ENCODE data around the gene TMEM183A.

The TMEM183A gene

GRCh38 chr1:203046984-203047630 is 39.9 kb downstream of the TMEM183A start:
- TF ChIP-seq CTCF (IDR thresholded peaks at IDR 0.05; ENCODE audit: control insufficient read depth, extremely low read depth, insufficient read depth) = no peak
- H3K4me3 ChIP-seq (ENCODE audit: low read depth, low read length) = no peak overlapping the region
- DNase-seq (ENCODE audit: low read depth) = no peak

- H3K4me3 ChIP-seq (ENCODE audit: low read depth, low read length) = no peak overlapping the region
- no peak for DNase-seq (ENCODE audit: low read depth)
- TF ChIP-seq CTCF (IDR thresholded peaks at IDR 0.05; ENCODE audit: control insufficient read depth, extremely low read depth, insufficient read depth) = no peak
Observed at GRCh38 chr1:203048086-203048485, 40.9 kb downstream of the TMEM183A start.

- no peak for TF ChIP-seq CTCF (IDR thresholded peaks at IDR 0.05; ENCODE audit: control insufficient read depth, extremely low read depth, insufficient read depth)
- DNase-seq (ENCODE audit: low read depth) = no peak
- H3K4me3 ChIP-seq (ENCODE audit: low read depth, low read length) = no peak overlapping the region
Observed at GRCh38 chr1:203048555-203049051, 41.4 kb downstream of the TMEM183A start.

DNA sequence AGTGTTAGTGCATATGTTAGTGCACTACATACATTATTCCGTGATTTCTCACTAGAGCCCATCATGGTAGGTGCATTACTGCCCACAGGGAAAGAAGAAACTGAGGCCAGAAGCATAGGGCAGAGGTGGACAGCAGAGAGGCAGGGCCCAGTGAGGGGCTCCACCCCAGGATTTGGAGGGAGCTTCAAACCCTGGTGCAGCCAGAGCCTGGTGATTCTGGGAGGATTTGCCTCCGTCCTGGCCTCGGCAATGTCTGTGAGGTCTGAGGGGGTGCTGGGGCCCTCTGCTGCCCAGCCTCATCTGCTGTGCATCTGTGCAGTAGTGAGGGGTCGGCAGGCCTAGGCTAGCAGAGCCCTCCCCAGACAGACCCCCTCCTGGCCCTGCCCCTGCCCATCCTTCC is 41.9 kb downstream of the TMEM183A start:
- H3K4me3 ChIP-seq (ENCODE audit: low read depth, low read length) = no peak overlapping the region
- no peak for TF ChIP-seq CTCF (IDR thresholded peaks at IDR 0.05; ENCODE audit: control insufficient read depth, extremely low read depth, insufficient read depth)
- no peak for DNase-seq (ENCODE audit: low read depth)

- H3K4me3 ChIP-seq (ENCODE audit: low read depth, low read length) = no peak overlapping the region
- no peak for DNase-seq (ENCODE audit: low read depth)
- no peak for TF ChIP-seq CTCF (IDR thresholded peaks at IDR 0.05; ENCODE audit: control insufficient read depth, extremely low read depth, insufficient read depth)
Observed at GRCh38 chr1:203049576-203050180, 42.5 kb downstream of the TMEM183A start.

- H3K4me3 ChIP-seq (ENCODE audit: low read depth, low read length) = no peak overlapping the region
- DNase-seq (ENCODE audit: low read depth) = no peak
- TF ChIP-seq CTCF (IDR thresholded peaks at IDR 0.05; ENCODE audit: control insufficient read depth, extremely low read depth, insufficient read depth) = no peak
Observed at GRCh38 chr1:203050826-203051225, 43.7 kb downstream of the TMEM183A start.

All from LNCaP clone FGC (cell line).